NK-92 (cell line): ENCODE results near the gene PTK7.
"Not testable (repeated sequence)": the region's sequence is repeated elsewhere in the genome, so short reads cannot be mapped to it uniquely, and the experiment has no call there.

Source experiments
- DNase-seq: peaks from one replicate; lab custom pipeline; 2025; ENCODE audit not compliant: unreplicated experiment; lab: John Stamatoyannopoulos, UW

Gene PTK7

DNA sequence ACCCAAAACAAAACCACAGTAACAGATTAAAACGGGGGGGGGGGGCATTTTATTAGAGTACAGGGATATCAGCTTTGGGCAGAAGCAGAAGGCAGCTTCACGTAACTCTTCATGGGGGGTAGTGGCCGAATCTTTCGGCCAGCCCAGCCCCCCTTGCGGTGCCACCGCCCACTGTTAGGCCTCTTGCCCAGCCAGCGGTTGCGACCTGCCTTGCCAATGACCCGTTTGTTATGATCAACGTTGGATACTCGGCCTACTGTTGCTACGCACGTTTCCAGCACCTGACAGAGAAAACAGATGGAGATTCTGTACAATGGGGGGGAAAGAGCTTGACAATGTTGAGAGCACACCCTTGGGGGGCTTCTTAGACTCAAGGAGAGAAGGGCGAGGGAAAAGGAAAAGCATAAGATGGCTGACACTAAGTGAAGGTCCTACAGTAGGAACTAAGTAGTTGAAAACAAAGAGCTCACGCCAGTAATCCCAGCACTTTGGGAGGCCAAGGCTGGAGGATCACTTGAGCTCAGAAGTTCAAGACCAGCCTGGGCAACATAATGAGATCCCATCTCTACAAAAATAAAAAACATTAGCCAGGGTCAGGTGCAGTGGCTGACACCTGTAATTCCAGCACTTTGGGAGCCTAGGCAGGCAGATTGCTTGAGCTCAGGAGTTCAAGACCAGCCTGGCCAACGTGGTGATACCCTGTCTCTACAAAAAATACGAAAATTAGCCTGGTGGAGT is 21.7 kb upstream of the PTK7 start:
- no peak for DNase-seq

DNA sequence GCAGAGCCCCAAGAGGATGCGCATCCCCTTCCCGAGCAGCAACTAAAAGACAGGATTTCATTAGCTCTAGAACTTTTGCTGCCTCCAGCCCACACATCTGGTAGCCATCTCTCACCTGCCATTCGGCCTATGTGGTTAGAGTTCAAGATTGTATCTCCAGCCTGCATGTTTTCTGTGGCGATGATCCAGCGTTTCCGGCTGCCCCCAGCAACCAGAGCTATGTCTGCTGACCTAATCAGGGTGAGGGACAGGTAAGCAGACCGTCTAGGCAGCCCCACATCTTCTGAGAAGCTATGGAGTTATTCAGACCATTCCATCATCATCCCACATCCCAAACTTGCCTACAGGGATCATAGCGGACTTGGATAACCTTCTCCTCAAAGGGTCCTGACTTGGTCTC is 20.1 kb upstream of the PTK7 start:
- DNase-seq: no peak

DNA sequence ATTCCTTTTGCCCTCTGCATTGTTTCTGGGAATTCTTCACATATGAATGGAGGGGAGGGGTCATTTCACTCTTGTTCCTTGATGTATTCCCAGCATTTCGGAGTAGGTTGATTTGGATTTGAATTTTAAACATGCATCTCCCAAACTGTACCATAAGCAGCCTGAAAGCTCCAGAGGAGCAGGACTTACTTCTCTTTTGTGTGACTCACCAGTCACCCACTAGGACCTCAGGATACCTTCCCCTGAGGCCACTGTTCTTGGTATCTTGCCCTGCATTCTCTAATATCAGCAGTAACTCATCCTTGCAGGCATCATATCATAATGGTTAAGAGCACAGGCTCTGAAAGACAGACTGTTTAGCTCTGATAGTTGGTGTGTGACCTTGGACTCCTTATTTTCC is 17.6 kb upstream of the PTK7 start:
- no peak for DNase-seq

DNA sequence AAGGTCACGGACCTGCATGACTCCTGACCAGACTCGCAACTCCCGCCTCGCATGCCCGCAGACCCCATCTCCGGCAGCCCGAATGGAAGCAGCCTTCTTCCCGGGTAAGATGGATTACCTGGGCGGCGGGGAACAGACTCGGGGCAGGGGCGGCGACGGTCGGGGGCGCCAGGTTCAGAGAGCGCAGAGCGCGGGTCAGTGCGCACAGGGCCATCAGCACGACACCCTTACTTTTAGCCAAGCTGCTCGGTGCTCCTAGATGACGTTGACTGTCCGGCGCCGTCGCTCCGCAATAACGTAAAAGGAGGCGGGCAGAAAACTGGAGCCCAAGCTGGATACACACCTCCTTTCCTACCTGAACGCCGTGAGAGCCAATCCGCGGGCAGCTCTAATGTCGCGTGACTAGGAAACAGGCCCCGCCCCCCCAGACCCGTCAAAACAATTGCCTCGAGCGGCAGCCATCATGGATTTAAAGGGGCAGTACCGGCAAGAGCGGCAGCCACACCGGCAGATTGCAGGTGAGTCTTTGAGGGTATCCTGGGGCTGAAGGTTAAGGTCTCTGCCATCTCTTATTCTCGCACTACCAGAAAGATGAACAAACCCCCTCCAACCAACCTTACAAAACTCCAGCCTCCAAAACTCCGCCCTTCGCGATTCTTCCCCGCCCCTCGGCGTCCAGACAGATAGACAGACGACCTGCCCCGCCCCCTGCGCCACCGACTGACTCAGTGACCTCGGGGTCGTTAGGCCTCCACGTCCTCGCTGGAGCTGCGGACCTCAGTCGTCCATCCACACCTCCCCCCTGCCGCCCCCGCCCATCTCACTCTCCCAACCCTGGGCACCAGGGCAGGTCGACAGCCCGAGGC is 16.7 kb upstream of the PTK7 start, which contains the start of the genes KLC4 and MRPL2:
Gene KLC4 (plus strand): TSS at position 464 of the 866 bp plus-strand sequence. CDS start 1,705 bp downstream, outside the sequence.
Gene MRPL2 (minus strand): TSS at position 267 of the 866 bp plus-strand sequence. CDS start 53 bp downstream, at position 214.
- peak; percentile 90 for DNase-seq

DNA sequence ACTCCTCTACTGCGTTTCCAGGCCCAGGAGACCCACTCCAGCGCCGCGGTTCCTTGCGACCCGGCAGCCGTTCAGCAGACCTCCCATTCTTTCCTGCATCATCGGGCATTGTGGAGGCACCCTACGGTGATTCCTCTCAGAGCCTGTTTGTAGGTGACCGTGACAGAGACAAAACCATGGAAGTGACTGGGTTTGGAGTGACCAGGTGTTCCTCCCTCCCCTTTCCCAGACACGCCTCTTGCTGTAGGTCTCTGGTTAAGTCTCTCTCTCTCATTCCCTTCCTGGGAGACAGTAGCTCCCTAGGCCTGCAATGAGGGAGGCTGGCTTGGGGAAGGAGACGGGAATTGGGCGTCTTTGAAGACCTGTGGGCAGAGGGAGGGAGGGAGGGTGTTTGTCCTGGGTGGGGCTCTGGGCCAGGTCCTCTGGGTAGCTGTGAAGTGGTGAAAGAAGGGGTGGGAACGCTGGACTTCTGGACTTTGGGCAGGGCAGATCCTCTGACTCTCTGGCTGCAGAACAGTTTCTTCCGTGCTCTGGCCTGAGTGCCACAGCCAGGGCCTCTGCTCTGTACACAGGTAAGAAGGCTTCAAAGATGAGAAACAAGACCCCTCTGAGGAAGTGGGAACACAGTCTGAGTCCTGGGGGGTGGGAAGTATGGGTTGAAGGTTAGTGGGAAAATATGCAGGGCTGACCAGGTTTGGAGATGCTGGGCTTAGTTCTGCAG is 15.9 kb upstream of the PTK7 start:
- no peak for DNase-seq

DNA sequence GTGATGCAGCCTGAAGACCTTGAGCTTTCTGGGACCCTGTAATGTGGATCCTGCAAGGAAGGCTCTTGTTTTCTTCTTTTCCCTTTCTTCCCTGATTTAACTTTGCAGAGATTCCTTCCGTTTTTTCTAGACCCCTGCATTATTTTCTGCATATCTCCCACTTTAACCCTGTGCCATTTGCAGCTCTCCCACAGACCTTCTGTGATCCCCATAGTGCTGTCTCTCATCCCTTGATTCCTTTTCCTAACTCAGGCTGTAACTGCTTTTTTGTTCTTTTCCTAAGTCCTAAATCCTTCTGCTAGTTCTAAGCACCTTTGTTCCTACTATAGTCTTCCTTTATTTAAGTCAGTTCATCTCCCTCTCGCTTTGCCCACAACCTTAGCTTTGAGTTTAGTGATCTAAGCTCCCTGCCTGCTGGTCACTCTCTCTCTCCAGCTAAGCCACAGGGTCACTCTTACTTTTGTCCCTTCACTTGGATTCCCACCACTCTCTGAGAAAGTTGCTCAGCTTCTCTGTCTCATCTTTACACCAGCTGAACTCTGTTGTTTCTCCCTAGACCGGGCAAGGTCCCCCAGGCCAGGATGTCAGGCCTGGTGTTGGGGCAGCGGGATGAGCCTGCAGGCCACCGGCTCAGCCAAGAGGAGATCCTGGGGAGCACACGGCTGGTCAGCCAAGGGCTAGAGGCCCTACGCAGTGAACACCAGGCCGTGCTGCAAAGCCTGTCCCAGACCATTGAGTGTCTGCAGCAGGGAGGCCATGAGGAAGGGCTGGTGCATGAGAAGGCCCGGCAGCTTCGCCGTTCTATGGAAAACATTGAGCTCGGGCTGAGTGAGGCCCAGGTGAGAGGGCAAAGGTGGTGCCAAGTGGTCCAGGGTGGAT is 15.1 kb upstream of the PTK7 start:
- DNase-seq: no peak

DNA sequence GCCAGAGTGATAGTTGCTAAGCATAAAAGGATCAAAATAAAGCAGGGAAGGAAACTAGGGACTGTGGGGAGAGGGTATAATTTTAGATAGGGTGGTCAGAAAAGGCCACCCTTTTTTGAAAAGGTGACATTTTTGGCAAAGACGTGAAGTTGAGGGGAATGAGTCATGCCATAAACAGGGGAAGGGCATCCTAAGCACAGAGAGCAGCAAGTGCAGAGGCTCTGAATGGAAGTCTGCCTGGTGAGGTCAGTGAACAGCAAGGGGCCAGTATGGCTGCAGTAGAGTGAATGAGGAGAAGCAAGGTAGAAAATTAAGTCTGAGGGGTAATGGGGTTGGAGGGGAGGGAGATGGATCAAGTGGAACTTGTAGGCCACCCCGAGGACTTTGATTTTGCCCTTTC is 14.3 kb upstream of the PTK7 start:
- no peak for DNase-seq

DNA sequence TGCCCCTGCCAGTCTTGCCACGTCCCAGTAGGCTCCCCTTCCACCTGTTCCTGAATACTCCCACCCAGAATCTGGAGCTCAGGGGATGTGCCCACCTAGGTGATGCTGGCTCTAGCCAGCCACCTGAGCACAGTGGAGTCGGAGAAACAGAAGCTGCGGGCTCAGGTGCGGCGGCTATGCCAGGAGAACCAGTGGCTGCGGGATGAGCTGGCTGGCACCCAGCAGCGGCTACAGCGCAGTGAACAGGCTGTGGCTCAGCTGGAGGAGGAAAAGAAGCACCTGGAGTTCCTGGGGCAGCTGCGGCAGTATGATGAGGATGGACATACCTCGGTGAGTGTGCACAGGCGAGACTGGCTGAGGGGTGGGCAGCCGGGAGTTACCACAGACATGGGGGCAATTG is 13.3 kb upstream of the PTK7 start:
- DNase-seq: no peak

DNA sequence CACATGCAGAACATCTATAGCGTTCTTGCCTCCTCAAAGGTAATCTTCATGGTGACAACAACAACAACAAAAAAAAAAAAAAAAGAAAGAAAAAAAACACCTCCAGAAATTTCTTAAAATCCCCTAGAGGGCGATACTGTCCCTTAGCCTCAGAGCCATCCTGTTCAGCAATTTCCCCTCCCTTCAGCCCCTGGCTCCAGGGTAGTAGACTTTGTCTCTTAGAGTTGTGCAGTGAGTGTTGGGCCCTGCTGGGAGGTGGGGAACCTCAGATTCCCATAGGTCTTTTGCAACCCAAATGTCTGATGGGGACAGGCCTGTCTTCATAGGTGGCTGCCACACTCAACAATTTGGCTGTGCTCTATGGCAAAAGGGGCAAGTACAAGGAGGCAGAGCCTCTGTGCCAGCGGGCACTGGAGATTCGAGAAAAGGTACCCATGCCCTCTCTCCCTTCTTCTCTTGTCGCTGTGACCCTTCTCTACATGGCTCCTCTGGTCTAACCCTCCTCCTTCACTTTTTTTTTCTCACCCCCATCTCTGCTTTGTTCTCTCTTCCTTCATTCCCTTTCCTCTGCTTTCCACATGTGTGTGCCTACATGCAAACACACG is 6.0 kb upstream of the PTK7 start:
- no peak for DNase-seq

DNA sequence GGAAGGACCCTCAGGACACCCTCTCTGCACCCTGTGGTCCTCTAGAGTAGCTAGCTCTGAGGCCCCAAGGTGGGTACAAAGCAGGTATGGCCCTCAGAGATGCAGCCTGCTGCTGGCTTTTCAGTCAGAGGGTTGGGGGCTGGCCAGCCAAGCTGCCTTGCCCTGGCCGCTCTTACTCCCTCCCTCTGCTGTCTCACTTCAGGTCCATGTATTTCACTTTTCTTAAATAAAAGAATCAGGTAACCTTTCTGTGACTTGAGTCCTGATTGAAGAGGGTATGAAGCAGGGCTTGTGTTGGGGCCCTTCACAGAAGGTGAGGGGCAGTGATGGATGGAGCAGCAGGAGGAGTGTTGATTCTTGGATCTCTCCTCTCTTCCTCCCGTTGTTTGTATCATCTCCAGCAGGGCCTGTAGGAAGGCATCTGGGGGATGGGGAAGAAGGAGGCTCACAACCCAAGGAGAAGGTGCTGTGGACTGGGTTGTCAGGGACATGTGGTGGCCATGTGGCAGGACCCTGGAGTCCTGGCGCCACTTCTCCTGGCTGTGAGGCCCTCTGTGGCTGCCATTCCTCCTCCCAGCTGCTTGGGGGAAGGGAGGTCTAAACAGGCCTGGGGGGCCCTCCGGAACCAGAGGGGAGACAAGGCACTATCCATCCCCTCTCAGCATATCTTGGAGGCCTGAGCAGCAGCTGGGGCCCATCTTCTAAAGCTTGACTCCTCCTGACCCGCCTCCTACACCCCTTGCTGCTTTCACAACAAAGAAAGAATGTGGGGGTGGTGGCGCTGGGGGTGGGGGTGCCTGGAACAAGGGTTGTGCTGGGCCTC is 1.1 kb upstream of the PTK7 start:
- DNase-seq: no peak

DNA sequence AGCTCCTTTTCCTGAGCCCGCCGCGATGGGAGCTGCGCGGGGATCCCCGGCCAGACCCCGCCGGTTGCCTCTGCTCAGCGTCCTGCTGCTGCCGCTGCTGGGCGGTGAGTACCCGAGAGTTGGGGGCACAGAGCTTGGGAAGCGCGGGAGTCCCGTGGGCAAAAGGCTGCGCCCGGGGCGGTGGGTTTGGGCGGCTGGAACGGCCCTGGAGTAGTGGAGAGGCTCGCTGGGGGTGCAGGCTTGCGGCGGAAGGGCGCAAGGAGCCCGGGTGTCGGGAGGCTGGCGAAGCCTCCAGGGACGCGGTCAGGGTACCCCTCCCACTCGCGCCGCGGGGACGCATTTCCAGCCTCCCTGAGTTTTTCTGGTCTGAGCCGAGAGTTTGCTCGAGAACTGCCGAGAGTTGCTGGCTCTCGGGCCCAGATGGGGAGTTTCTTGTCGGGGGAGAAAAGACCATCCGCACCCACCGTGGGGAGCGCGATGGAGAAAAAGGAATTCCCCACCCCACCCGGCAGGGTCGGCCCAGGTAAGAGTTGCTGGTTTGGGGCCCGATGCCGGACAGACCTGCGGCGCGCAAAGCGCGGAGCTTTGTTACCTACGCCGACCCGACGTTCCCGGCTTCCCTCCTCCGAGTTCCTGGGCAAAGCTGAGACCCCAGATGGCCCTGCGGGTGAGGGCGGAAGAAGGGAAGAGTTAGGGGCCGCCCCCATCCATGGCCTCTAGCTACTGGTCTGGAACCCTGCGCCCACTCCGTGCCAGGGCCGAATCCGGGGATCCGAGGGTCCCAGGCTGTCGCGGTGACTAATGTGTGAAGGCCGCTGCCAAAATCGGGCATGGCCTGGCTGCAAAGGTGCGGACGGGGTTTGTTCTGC is 584 bp downstream of the PTK7 start:
- no peak for DNase-seq

DNA sequence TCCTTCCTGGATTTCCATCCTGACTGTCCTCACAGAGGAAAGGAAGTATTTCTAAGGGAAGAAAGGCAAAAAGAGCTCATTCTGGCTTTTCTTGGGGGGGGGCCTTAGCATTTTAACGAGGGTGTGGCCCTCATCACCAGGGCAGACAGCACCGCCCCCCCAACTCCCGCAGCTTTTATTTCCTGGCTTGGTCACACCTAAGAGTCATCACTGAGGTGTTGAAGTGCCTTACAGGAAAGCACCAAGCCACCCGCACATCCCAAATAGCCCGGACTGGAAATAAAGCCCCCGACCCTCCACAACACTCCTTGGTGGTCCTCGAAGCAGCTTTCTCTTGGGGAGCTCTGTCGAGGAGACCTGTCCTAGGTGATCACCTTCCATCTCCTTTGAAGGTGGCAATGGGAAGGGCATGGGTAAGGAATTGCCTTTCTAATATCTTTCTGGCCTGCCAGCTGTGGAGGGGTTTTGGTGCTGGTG is 1.3 kb downstream of the PTK7 start:
- DNase-seq: no peak

DNA sequence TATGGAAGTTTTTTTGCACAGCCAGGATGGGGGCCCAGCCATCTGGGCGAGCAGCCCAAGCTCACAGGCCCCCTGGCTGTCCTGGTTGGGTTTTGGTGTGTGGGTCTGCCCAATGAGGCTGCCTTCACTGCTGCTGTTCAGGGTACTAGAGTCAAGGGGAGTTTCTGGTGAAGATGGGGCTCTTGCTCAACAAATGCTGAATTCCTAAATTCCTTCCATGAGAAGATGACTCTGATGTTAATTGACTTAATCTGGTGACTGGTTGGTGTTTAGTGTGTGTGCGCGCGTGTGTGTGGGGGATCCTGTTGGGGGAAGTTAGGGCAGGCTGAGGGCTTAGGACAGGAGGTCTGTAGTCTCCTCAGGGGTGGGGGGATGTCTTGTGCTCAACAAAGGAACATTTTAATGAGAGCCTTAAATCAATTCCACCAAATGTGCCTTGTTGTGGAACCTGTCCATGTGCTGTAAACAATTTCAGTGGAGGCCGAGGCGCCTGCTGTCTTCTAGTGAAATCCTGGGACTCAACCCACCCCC is 1.9 kb downstream of the PTK7 start:
- DNase-seq: no peak

DNA sequence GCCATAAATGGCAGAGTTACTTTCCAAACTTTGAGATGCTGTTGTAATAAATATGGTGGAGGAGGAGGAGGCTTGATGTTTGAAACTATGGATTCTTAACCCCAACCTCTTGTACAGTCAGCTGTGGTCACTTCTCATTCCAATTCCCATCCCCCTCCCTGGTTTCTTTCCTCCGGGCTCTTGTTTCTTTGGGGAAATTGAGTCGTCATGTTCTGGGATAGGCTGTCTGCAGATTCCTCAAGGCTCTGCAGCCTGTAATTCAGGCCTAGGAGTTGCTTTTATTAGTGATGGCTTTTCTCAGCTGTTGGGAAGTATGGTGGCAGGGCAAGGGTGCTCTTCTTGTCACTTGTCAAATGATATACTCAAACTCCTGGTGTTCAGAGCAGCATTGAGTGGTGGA is 2.6 kb downstream of the PTK7 start:
- DNase-seq: no peak

DNA sequence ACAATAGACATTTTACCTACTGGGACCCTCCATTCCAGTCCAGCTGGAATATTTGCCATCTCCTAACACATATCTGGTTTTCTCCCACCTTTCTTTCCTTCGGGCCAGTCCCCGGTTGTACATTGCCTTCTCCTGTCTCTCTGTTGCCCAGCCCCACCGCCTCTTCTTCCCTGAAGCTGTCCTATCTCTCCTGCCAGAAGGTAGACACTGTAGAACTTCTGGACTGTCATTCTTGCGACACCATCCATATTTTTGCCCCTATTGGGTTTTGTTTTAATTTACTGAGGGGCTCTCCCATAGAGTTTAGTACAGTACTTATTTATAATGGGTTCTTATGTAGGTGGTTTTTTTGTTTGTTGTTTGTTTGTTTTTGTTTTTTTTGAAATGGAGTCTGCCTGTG is 4.9 kb downstream of the PTK7 start:
- DNase-seq: no peak

DNA sequence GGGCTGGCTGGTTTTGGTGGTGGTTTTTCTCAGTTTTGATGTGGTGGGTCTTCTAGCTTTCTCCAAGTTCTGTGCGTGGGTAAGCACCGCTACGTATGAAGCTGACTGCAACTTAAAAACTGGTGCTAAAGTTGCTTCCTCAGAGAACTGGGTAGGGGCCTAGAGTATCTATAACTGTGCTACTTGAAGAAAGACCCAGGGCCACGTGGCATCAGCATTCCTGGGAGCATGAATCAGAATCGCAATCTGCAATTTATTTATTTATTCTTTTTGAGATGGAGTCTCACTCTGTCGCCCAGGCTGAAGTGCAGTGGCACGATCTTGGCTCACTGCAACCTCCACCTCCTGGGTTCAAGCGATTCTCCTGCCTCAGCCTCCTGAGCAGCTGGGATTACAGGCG is 5.8 kb downstream of the PTK7 start:
- not testable (repeated sequence) for DNase-seq

DNA sequence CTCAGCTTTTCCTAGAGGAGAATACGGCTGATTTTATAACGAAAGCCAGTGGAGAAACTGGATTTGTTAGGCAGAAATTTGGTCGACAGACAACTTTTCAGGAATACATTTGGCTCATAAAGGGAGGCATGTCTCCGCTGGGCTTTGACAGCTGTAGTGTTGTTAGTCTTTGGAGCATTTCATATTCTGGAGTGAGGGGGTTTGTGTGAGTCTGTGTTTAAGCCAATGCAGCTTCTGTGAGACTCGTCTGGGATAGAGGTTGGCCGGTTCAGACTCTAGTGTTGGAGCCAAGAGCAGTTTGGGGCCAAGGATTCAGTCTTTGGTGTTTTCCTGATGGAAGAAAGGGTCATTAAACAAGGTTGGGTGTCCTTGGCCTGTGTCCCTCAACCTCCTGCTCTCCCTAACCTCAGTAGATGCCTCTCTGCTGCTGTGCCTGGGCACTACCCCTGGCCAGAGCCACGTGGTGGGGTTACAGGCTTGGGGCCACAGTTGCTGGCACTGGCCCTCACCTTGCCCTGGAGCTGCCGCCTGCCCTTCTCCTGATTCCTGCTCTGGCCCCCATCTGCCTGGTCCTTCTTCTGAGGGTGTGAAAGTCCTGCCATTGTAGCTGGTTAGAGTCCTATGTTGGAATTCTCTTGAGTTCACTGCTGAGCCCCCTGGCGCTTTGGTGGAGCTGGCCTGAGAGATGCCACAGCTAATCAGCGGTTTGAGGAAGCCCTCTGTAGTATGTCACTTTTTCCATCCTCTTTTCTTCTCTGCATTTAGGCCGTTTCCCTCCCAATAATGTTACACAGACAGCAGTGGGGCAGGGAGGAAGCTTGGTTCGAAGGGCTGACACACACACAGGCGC is 6.9 kb downstream of the PTK7 start:
- no peak for DNase-seq
